GM18498 (cell line): ENCODE data around the gene GRM8.

Experiments
- ATAC-seq: cut with Tn5 transposase; IDR thresholded peaks from one replicate; pipeline ENCODE4 v1.9.1; 2021; ENCODE audit warnings: mild to moderate bottlenecking, moderate library complexity; ENCODE audit not compliant: unreplicated experiment

GRM8 gene

DNA sequence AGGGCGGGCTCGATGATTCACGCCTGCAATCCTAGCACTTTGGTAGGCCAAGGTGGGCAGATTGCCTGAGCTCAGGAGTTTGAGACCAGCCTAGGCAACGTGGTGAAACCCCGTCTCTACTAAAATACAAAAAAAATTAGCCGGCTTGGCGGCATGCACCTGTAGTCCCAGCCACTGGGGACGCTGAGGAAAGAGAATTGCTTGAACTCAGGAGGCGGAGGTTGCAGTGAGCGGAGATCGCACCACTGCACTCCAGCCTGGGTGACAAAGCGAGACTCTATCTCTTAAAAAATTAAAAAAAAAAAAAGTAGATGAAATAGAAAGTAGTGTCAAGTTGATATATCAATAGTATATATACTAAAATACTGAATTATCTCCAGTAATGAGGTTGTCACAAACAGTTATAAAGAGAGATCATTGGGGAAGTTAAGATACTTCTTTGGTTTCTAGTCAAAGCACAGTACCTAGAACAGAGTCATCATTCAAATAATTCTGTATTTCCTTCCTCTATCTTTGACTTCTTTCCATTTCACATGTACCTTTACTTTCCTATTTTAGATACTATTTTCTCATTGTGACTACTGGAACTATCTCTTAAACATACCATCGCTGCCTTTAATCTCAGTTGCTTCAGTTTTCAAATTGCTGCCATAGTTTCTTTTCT, 491.7 kb downstream of the GRM8 start:
- no peak for ATAC-seq

- ATAC-seq: no peak
These were observed 497.4 kb downstream of the GRM8 start for GRCh38 chr7:126755381-126755780.

GRCh38 chr7:126750207-126750911, 502.4 kb downstream of the GRM8 start:
- ATAC-seq: peak; percentile 46

DNA sequence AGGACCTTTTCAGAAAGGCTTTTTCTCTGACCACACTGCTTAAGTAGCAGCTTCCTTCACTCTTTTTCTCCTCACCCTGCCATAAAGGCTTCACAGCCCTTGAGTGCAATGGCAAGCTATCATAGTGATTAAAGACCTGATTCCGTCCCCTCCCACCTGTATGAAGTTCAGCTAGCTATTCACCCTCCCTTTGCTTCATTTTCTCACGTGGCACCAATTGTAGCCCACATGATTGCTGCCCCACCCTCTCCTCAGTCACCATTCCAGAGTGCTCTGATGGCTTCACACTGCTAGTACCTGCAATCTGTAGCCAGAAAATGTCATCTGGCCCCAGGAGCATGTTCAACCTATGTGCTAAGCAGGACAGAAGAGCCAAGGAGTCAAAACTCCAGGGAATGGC, 523.8 kb downstream of the GRM8 start:
- ATAC-seq: no peak

GRCh38 chr7:126727930-126728391, 524.8 kb downstream of the GRM8 start:
- no peak for ATAC-seq

GRCh38 chr7:126723966-126724544, 528.7 kb downstream of the GRM8 start:
- no peak for ATAC-seq

- peak; percentile 87 for ATAC-seq
These were observed 532.5 kb downstream of the GRM8 start for GRCh38 chr7:126720232-126720631.

GRCh38 chr7:126718419-126718818, 534.3 kb downstream of the GRM8 start:
- no peak for ATAC-seq

GRCh38 chr7:126716321-126716720, 536.4 kb downstream of the GRM8 start:
- ATAC-seq: no peak

- ATAC-seq: no peak
These were observed 537.7 kb downstream of the GRM8 start for GRCh38 chr7:126715076-126715475.

GRCh38 chr7:126702242-126703016, 550.3 kb downstream of the GRM8 start:
- ATAC-seq: peak; percentile 56

DNA sequence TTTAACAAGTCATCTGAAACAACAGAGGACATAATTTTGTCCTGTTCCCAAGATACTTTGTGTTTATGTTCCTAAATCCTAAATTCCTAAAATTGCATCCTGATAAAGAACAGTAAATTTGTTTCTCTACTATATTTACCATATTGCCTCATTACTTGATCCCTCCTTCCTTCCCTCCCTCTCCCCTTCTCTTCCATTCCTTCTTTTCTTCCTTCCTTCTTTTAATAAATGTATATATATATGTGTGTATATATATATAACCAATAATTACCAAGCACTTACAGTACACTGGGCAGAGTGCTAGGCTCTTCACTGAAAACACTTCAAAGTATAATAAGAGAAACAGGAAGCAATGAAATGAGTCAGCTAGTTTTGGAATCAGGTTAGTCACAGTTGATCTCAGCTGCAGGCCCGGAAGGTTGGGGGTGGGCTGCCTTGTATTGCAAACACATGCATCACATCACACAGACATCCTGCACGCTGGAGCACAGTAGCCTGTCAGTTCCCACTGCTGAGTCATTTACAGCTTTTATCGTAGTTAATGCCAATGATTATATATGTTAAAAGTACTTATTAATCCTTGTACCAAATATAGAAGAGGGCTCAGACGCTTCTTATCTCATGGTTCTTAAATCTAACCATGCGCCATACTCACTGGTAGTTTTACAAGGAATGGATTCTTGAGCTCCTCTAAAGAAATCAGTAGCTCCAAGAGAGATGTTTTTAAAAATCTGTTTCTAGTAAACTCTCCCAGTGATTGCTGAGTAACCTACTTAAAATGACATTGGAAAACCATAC, 551.7 kb downstream of the GRM8 start:
- ATAC-seq: peak; percentile 88

GRCh38 chr7:126699707-126700106, 553.0 kb downstream of the GRM8 start:
- ATAC-seq: no peak

DNA sequence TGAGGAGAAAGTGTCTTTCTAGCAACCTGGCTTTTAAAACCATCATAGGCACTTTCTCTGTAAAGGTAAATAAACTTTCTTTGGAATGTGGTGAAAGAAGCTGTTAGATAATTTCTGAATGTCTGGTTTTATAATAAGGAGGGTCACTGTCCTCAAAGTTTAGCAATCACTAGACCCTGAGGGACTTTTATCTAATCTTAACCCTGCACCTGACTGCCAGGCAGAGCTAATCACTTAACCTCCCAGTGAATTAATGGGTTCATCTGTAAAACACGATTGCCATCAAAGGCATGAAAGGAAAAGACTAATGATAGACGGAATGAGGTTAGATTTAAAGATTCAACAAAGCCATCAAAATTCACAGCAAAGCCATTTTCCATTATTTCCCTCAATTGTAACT, 553.8 kb downstream of the GRM8 start:
- no peak for ATAC-seq

- ATAC-seq: no peak
These were observed 554.3 kb downstream of the GRM8 start for GRCh38 chr7:126698446-126698845.

GRCh38 chr7:126696256-126697038, 556.3 kb downstream of the GRM8 start:
- ATAC-seq: peak; percentile 38

- ATAC-seq: no peak
These were observed 561.6 kb downstream of the GRM8 start for GRCh38 chr7:126690848-126691751.

DNA sequence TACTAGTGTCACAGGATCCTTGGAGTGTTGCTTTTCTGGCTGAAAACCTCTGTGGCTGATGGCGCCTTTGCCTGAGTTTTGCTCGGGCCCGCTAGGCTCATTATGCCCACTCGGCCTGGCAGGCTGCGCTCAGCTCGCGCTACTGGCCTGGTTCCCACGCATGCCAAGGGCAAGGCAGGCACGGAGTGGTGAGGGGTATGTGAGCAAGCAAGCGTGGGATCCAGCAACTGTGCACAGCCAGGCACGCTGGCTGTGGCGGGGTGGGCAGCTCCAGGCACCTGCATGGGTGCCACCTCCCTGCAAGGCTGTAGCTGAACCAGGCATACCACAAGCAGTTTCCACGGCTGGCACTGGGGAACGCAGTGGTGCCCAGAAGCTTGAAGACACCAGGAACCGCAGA, 562.6 kb downstream of the GRM8 start:
- ATAC-seq: no peak

DNA sequence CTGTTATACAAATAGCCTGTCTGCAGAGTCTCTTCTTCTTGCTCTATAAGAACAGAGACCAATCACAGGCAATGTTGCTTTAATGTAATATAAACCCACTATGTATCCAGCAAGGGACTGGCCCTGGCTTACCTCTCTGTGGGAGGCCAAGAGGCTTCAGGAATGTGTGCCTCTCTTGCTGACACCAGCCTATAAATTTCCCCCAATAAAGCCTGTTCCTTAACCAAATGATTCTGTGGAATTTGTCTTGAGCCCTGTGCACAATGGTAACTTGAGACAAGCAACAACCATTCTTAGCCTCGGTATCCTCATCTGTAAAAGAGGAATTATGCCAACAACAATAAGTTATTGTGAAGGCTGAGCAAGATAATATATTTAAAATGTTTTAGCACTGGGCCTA, 563.7 kb downstream of the GRM8 start:
- ATAC-seq: no peak
